HG02840 (cell line): ENCODE results near the gene CLRN1.
"Not testable (repeated sequence)": the region's sequence is repeated elsewhere in the genome, so short reads cannot be mapped to it uniquely, and the experiment has no call there.

Source experiments
- ATAC-seq: cut with Tn5 transposase; IDR thresholded peaks from one replicate; pipeline ENCODE4 v1.9.1; 2021; ENCODE audit warnings: mild to moderate bottlenecking, moderate library complexity, moderate number of reproducible peaks; ENCODE audit not compliant: unreplicated experiment, low FRiP score

CLRN1 gene, protein sequence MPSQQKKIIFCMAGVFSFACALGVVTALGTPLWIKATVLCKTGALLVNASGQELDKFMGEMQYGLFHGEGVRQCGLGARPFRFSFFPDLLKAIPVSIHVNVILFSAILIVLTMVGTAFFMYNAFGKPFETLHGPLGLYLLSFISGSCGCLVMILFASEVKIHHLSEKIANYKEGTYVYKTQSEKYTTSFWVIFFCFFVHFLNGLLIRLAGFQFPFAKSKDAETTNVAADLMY

DNA sequence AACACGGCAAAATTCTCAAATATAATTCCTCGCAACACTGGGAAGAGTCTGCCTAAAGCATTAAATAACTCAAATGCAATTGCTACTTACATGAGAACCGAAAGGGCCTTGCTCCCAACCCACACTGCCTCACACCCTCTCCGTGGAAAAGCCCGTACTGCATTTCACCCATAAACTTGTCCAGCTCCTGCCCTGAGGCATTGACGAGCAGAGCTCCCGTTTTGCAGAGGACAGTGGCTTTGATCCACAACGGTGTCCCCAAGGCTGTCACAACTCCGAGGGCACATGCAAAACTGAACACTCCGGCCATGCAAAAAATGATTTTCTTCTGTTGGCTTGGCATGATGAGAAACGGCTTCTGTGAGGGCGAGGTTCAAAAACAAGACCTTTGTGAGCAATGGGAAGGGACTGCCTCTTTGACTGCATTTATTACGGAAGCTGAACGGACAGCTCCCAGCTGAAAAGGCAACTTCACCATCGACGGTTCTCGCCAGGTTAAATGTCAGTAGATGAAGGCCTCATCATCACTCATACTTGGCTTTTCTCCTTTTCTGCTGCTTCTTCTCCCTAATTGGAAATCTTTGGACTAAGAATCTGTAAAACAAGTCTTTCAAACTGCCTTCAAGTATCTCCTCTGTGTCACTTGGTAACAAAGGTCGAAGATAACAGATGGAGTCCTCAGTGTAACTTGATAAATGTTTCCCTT lies at the start of gene CLRN1:
CLRN1 (minus strand) TSS at position 362 of the 706 bp plus-strand sequence; CDS start at position 343, 19 bp downstream.
- no peak for ATAC-seq

DNA sequence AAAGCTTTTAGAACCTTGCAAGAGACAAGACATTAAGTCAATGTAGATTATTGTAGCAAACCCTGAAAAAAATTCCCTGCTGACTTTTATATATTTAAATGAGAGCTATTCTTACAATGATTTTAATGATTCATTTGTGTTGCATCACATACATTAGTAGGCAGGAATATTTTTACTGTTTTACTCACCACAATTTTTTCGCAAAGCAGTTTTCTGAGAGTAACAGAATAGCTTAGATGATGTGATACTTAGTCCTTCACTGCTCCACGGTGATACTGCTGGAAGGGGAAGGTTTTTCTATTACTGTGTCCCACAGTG lies 43.9 kb upstream of the CLRN1 start:
- no peak for ATAC-seq

DNA sequence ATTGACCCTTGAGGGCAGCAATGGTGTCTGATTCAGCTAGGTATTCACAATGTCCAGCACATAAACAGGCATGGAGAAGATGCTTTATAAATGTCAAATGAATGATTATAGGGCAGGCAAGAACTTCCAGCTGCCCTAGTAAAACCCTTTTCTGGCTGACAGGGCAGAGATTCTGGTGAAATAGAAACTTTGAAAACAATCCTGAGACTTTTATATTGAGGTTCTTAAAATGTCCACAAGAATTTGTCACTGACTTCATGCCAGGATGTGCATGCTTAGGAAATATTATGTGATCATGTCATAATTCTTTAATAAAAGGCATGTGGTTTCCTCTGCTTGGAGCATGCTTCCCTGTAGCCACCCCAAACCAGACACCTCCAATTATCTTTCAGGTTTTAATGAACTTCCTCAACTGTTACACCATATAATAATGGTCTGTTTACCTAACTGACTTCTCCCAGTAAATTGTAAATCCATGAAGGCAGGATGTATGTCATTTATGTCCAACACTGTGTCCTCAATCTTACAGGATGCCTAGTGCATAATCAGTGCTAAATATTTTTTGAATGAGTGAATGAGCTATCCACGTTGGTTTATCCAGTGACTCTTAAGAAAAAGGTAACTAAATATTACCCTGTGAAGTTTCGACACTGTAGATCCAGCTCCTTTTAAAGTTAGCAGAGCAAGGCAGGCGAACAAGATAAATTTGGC lies 43.4 kb upstream of the CLRN1 start:
- ATAC-seq: no peak

DNA sequence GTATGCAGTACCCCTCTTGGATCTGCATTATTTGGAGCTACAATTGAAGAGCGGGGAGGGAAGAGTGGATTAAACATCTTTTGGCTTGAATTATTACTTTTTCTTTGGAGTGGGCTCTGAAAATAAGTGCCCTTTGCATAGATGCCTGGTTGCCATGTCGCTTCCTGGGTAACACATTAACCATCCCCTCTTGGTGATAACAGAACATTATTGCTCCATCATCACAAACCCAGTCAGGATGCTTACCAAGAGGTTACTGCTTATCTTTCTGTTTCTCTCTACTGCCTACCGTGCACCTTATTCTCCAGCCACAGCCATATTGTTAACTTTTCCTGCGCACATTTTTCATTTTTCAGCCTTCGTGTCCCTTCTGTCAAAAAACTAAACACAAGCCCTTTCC lies 42.7 kb upstream of the CLRN1 start:
- ATAC-seq: no peak

DNA sequence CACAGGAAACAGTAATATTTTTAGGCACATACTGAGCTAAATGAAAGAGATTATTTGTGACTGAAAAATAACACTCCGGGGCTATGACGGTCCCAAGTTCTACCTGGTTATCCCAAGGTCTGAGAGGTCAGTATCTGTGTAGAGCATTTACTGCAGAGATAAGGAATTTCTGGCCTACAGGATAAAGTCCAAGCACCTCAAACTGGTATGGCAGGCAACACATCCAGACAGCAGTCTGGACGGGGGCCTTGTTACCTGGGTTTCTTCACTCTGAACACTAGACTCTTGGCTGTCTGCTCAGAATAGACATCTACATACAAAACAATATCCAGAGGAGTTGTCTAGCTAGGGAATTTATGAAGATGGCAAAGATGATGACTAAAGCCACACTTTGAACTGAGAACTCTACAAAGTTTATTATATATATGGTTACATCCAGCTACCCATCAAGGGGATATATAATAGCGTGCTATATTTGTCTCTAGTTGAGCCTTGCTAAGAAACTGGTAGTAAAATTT lies 42.0 kb upstream of the CLRN1 start:
- ATAC-seq: no peak

DNA sequence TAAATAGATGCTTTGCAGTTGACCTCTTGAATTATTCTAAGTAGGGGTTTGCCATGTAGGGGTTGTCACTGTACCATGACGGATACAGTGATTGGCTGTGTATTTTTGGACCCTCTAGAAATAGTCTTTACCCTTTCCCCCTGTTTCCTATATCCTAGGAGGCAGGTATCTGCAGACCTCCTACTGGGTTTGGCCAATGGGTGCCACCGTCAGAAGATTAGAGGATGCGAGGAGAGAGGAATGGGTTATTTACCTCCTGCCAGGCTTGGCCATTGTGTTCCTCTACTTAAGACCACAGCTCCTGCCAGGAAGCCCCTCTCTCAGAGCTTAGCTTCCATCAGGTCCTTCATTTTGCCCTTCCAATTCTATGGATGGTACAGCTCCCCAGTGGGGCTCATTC lies 40.2 kb upstream of the CLRN1 start:
- no peak for ATAC-seq

DNA sequence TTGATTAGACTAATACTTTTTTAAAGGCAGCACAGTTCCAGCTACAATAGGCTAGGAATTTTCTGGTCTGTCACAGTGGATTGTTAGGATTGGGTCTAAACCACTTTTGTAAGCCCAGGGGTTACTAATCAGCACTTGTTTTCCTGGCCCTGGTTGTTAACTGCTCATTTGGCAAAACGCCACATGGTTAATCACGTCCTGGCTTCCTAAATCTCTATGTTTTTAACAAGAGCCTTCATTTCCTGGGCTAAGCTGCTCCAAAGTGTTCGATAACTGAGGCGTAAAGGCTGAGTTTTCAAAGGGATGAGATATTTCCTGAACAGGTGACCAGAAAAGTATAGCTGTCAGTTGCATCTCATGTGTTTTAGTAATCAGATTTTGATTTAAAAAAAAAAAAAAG lies 38.9 kb upstream of the CLRN1 start:
- ATAC-seq: no peak

DNA sequence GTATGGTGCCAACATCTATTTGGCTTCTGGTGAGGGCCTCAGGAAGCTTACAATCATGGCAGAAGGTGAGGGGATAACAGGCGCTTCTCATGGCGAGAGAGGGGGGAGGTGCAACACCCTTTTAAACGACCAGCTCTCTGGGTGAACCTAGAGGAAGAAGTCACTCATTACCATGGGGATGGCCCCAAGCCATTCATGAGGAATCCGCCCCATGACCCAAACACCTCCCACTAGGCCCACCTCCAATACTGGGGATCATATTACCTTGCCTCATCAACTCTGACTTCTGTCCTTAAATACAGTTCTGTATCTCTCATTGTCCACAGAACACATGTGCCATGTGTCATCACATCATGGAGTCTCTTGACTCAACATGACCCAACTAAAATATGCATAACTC lies 37.5 kb upstream of the CLRN1 start:
- ATAC-seq: no peak

DNA sequence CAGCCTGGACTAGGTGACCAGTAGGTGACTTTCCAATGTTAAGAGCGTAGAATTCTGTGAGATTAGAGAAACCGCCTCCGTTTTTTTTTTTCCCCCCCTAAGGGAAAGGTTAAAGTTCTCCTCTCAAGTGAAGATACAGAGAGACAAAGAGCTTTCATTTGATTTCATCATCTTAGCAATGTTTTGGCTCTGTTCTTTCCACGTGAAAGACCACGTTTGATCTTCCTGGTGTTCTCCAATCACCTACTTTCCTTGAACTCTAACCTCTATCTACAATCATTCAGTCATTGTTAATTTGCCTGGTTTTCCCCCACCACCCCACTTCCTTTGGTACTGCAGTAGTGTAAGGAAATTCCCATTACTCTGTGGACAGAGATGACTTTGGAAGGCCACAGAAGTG lies 36.9 kb upstream of the CLRN1 start:
- ATAC-seq: no peak

DNA sequence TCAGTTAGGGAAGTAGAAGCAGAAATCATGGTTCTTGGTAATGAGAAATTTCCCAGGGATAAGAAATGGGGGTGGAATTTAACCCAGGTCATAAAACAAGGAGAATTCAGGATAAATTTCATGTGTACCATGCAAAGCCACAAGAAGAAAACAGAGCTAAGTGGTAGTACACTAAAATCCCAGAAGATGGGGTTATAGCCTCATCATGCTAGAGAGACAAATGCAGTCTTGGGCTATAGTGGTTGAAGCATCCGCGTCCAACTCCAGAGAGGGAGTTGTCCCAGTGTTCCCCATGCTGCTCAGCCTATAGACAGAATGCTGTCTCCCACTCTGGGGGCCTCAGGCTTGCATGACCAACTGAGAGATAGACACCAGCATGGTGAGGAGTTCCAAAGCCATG lies 36.2 kb upstream of the CLRN1 start:
- ATAC-seq: no peak

DNA sequence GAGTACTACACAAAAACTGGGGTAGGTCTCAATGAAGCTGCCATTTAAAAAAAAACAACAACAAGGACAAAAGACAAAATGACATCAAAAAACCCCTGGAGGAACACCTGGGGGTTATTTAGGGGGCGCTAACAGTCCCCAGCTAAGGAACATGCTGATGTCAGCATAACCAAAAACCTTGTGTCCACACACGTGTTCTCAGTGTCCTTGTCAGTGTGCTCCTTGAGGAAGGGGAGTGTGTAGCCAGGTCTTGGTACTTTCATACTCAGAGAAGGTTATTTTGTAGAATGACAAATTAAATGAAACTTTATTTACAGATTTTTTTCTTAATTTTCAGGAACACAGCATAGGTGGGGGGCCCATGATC lies 31.2 kb upstream of the CLRN1 start:
- ATAC-seq: no peak

DNA sequence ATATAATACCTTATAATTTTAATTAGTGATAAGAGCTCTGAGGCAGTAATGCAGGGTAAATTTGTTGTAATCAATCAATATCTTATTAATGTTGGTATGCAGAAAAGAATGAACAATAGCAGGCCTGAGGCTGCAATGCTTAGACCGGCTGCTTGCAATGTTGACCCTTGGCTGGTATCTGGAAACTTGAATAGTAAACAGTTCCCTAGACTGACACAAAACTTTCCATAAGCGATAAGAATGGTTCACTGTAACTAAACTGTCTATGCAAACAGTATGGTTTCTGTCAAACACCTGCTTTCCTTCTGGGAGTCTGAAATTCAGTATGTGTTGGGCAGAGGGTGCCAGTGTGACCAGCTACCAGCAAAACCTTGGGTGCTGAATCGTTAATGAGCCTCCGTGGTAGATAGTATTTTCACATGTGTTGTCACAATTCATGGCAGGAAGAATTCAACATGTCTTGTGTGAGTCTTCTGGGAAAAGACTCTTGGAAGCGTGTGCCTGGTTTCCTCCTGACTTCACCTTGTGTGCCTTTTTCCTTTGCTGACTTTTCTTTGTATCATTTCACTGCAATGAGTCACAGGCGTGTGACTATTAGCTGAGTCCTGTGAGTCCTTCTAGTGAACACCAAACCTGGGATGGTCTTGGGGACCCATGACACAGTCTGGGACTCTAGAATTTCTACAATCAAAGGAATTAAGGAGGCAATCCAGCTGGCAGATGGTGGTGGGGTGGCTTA lies 30.7 kb upstream of the CLRN1 start:
- ATAC-seq: no peak

DNA sequence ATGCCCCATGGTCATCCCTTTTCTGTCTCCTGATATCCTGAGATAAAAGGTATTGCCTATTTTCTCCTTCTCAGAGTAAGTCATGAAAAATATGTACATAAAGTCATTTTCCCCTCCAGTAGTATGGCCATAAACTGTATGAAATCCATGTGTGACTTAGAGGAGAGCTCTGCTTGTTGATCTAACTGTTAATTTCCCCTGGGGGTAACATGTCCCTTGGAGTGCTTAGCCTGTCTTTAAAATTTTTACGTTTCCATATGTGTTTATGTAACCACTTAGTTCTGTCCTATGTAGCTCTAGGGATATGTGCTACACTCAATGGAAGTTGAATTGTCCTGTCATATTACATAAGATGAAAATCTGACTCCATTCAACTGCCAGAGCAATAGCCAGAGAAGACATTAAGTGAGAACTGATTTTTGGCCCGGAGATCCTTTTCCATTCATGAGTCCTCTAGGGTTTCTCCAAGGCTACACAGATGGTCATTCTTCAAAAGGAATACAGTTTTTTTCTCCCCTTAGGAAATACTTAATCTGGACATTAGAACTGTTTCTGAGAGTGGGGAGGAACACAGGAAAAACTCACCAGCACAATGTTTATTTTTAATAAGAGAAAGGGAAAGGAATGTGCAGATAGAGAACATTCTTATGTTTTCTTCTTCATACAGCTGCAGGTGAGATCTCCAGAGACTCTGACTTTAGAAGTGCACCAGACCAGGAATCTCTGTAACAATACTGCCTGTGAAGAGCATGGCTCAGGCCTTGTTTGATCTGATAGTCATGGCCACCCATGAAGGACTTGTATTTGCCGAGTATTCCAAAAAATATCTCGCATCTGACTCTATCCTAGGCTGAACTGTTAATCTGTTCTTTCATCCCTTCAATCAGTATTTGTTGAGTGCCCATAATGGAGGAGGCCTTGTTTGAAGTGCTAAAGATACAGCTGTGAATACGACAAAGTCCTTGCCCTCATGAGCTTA lies 29.8 kb upstream of the CLRN1 start:
- ATAC-seq: no peak

DNA sequence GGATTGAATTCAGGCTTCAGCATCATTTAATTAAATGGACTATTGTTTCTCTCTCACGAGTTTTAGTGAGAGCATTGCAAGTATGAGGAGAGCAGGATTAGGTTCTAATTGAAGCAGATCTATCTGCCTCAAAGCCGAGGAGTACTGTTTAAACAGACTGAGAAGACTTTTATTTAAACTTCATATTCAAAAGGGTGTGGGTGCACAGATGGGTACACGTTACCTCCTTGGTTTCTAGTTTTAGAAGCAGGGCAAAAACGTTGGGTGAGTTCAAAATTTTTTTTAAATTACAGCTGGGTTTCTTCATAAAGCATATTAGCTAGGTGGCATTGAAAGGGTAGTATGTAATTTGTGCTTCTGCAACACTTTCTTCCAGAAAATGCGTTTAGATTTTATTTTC lies 26.5 kb upstream of the CLRN1 start:
- ATAC-seq: no peak

DNA sequence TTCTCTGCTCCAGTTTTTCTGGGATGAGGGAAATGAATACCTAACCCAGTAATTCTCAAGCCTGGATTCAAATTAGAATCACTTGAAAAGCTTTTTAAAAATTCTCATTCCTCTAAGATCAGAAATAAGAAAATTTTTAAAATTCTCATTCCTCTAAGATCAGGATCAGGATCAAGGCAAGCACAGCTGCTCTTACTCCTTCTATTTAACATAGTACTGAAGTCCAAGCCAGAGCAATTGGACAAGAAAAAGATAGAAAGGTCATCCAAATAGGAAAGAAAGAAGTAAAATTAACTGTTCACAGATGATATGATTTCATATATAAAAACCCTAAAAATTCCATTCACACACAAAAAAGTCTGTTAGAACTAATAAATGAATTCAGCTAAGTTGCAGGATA lies 24.2 kb upstream of the CLRN1 start:
- ATAC-seq: no peak

DNA sequence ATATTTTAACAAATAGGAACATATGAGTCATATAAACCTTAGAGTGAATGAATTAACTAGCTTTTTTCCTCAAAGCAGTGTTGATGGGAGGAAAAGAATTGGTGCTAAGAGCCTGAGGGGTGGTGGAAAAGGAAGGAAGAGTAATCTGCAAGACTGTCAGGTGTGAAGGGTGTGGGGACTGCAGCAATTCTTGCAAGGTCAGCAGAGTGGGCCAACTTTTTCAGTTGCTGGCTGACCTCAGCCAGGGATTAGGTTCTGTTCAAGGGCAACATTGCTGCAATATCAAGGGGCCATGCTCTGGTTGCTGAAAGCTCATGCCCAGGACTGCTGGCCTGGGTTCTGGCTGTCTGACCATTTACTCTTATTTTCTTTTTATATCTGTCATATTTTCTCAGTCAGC lies 23.0 kb upstream of the CLRN1 start:
- ATAC-seq: no peak

DNA sequence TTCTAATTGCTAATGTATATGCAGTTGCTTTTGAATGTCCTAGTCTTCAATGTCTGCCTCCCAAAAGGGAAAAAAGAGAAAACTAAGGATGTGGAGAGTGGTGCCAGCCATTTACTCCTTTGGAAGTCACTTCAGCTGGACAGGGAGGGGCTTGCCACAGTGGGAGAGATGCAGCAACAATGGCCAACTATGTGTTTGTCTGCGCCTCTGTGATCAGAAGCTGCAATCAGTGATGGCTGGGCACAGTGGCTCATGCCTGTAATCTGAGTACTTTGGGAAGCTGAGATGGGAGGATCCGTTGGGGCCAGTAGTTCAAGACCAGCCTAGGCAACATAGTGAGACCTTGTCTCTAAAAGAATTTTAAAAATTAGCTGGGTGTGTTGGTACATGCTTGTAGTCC lies 16.7 kb upstream of the CLRN1 start:
- no peak for ATAC-seq

DNA sequence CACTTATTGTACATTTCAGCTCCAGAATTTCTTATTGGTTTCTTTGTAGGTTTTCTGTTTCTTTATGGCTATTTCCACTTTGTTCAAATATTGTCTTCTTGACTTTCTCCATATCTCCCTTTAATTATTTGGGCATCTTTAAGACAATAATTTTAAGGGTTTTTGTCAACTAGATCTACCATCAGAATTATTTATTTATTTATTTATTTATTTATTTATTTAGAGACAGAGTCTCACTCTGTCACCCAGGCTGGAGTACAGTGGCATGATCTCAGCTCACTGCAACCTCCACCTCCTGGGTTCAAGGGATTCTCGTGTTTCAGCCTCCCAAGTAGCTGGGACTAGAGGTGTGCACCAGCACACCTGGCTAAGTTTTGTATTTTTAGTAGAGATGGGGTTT lies 15.9 kb upstream of the CLRN1 start:
- ATAC-seq: not testable (repeated sequence)

DNA sequence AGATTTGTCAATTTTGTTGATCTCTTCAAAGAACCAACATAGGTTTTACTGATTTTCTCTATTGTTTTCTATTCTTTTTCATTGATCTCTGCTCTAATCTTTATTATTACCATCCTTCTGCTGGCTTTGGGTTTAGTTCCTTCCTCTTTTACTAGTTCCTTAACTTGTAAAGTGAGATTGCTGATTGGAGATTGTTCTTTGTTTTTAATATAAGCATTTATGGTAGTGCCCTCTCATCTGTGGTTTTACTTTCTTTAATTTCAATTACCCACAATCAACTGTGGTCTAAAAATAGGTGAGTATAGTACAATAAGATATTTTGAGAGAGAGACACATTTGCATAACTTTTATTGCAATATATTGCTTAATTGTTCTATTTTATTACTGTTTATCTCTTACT lies 13.2 kb upstream of the CLRN1 start:
- no peak for ATAC-seq

DNA sequence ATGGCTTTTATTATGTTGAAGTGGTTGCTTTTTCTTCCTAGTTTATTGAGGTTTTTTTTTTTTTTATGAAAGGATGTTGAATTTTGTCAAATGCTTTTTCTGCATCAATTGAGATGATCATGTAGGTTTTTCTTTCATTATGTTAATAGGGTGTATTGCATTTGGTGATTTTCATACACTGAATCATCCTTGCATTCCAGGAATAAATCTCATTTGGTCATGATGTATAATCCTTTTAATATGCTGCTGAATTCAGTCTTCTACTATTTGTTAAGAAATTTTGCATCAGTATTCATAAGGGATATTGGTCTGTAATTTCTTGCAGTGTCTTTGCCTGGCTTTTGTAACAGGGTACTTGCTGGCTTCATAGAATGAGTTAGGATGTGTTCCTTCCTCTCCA lies 11.5 kb upstream of the CLRN1 start:
- no peak for ATAC-seq
